ENCODE data around the gene FBP1.
"Not testable (repeated sequence)": the region's sequence is repeated elsewhere in the genome, so short reads cannot be mapped to it uniquely, and the experiment has no call there.

FBP1 gene

GRCh38 chr9:94591876-94592275, 47.4 kb downstream of the FBP1 start:
- DNase-seq (ENCODE audit: low spot score) = no peak
- Histone ChIP-seq H3K9ac (ENCODE audit: low read depth, low read length, poor library complexity) (no peak overlapping the region), H4K8ac (ENCODE audit: low read depth, low read length) (peak overlapping the region; percentile 82), H3K79me1 (ENCODE audit: low read depth, low read length) (peaks cover 1% of the 10 kb centered on the region), H2AFZ (ENCODE audit: low read length) (no peak overlapping the region), H2BK12ac (ENCODE audit: low read length) (peak overlapping the region; percentile 94), H3K4me3 (ENCODE audit: low read length in 2 of 2) (no peak overlapping the region), H3K14ac (ENCODE audit: low read length) (peak overlapping the region; percentile 8), H3K4me2 (ENCODE audit: insufficient read depth, low read length, poor library complexity, severe bottlenecking) (no peak overlapping the region), H2AK5ac (ENCODE audit: low read depth, low read length) (peak overlapping the region; percentile 92), H3K4ac (ENCODE audit: low read length) (no peak overlapping the region), H3K23ac (ENCODE audit: low read depth, low read length, poor library complexity) (no peak overlapping the region), H3K27ac (replicated peaks; ENCODE audit: low read length) (no peak overlapping the region), H3K9me3 (replicated peaks in 1 of 2; ENCODE audit: control insufficient read depth in 2 of 2, insufficient read depth in 1 of 2, low read depth in 1 of 2, low read length in 2 of 2) (no peaks in the 10 kb centered on the region), H2BK120ac (ENCODE audit: low read depth, low read length) (no peak overlapping the region), H3K36me3 (replicated peaks in 1 of 2; ENCODE audit: control insufficient read depth in 2 of 2, insufficient read depth in 2 of 2, low read length in 2 of 2) (no peaks in the 10 kb centered on the region), H3K27me3 (ENCODE audit: control insufficient read depth in 3 of 3, insufficient read depth in 3 of 3, low read depth in 1 of 3, low read length in 3 of 3) (peaks cover 0 to 6% (median 0%) of the 10 kb centered on the region in 3 experiments), H2BK5ac (ENCODE audit: low read length) (no peak overlapping the region), H3K18ac (ENCODE audit: low read length) (peak overlapping the region; percentile 28), H3K4me1 (ENCODE audit: control insufficient read depth in 2 of 2, insufficient read depth in 1 of 2, low read depth in 1 of 2, low read length in 2 of 2) (peaks cover 0 to 4% of the 10 kb centered on the region in 2 donors), H2BK15ac (ENCODE audit: low read length) (no peak overlapping the region), H4K91ac (ENCODE audit: low read depth, low read length, poor library complexity) (no peak overlapping the region)
- no CpG with 5 or more reads among the region's 8 CpGs for WGBS, 2 donors (ENCODE audit: extremely low coverage in 2 of 2, insufficient read length in 2 of 2, insufficient replicate concordance in 1 of 2)

- not testable (repeated sequence) for H4K8ac ChIP-seq (ENCODE audit: low read depth, low read length); H3K9me3 ChIP-seq (replicated peaks in 1 of 2; ENCODE audit: control insufficient read depth in 2 of 2, insufficient read depth in 1 of 2, low read depth in 1 of 2, low read length in 2 of 2); H3K4ac ChIP-seq (ENCODE audit: low read length); DNase-seq (ENCODE audit: low spot score); H3K79me1 ChIP-seq (ENCODE audit: low read depth, low read length); H2AFZ ChIP-seq (ENCODE audit: low read length); H2AK5ac ChIP-seq (ENCODE audit: low read depth, low read length); H3K4me3 ChIP-seq (ENCODE audit: low read length in 2 of 2); H3K14ac ChIP-seq (ENCODE audit: low read length); H4K91ac ChIP-seq (ENCODE audit: low read depth, low read length, poor library complexity); H3K27me3 ChIP-seq (ENCODE audit: control insufficient read depth in 3 of 3, insufficient read depth in 3 of 3, low read depth in 1 of 3, low read length in 3 of 3); H3K27ac ChIP-seq (replicated peaks; ENCODE audit: low read length); H3K23ac ChIP-seq (ENCODE audit: low read depth, low read length, poor library complexity); H2BK15ac ChIP-seq (ENCODE audit: low read length); H2BK5ac ChIP-seq (ENCODE audit: low read length); H3K4me1 ChIP-seq (ENCODE audit: control insufficient read depth in 2 of 2, insufficient read depth in 1 of 2, low read depth in 1 of 2, low read length in 2 of 2); H2BK12ac ChIP-seq (ENCODE audit: low read length); H3K4me2 ChIP-seq (ENCODE audit: insufficient read depth, low read length, poor library complexity, severe bottlenecking); H3K18ac ChIP-seq (ENCODE audit: low read length); H3K9ac ChIP-seq (ENCODE audit: low read depth, low read length, poor library complexity); H3K36me3 ChIP-seq (replicated peaks in 1 of 2; ENCODE audit: control insufficient read depth in 2 of 2, insufficient read depth in 2 of 2, low read length in 2 of 2); H2BK120ac ChIP-seq (ENCODE audit: low read depth, low read length)
- no CpG with 5 or more reads among the region's 38 CpGs for WGBS, 2 donors (ENCODE audit: extremely low coverage in 2 of 2, insufficient read length in 2 of 2, insufficient replicate concordance in 1 of 2)
Measured at GRCh38 chr9:94591046-94591545, 48.2 kb downstream of the FBP1 start.

- H2BK120ac ChIP-seq (ENCODE audit: low read depth, low read length) = no peak overlapping the region
- H3K36me3 ChIP-seq (replicated peaks in 1 of 2; ENCODE audit: control insufficient read depth in 2 of 2, insufficient read depth in 2 of 2, low read length in 2 of 2) = no peaks in the 10 kb centered on the region
- DNase-seq (ENCODE audit: low spot score) = no peak
- peaks cover 0 to 4% of the 10 kb centered on the region in 2 donors for H3K4me1 ChIP-seq (ENCODE audit: control insufficient read depth in 2 of 2, insufficient read depth in 1 of 2, low read depth in 1 of 2, low read length in 2 of 2)
- no CpG with 5 or more reads among the region's 9 CpGs for WGBS, 2 donors (ENCODE audit: extremely low coverage in 2 of 2, insufficient read length in 2 of 2, insufficient replicate concordance in 1 of 2)
- no peak overlapping the region for H3K27ac ChIP-seq (replicated peaks; ENCODE audit: low read length)
- no peak overlapping the region for H2BK5ac ChIP-seq (ENCODE audit: low read length)
- no peak overlapping the region for H3K4me2 ChIP-seq (ENCODE audit: insufficient read depth, low read length, poor library complexity, severe bottlenecking)
- peak overlapping the region; percentile 84 for H2BK15ac ChIP-seq (ENCODE audit: low read length)
- H3K18ac ChIP-seq (ENCODE audit: low read length) = peak overlapping the region; percentile 55
- H4K91ac ChIP-seq (ENCODE audit: low read depth, low read length, poor library complexity) = no peak overlapping the region
- no peak overlapping the region for H3K14ac ChIP-seq (ENCODE audit: low read length)
- H3K4ac ChIP-seq (ENCODE audit: low read length) = no peak overlapping the region
- H2AFZ ChIP-seq (ENCODE audit: low read length) = no peak overlapping the region
- H3K9ac ChIP-seq (ENCODE audit: low read depth, low read length, poor library complexity) = no peak overlapping the region
- H3K79me1 ChIP-seq (ENCODE audit: low read depth, low read length) = peaks cover 1% of the 10 kb centered on the region
- no peak overlapping the region for H3K4me3 ChIP-seq (ENCODE audit: low read length in 2 of 2)
- H2BK12ac ChIP-seq (ENCODE audit: low read length) = no peak overlapping the region
- no peaks in the 10 kb centered on the region for H3K9me3 ChIP-seq (replicated peaks in 1 of 2; ENCODE audit: control insufficient read depth in 2 of 2, insufficient read depth in 1 of 2, low read depth in 1 of 2, low read length in 2 of 2)
- peak overlapping the region; percentile 57 for H2AK5ac ChIP-seq (ENCODE audit: low read depth, low read length)
- H3K27me3 ChIP-seq (ENCODE audit: control insufficient read depth in 3 of 3, insufficient read depth in 3 of 3, low read depth in 1 of 3, low read length in 3 of 3) = peaks cover 0 to 6% (median 0%) of the 10 kb centered on the region in 3 experiments
- H3K23ac ChIP-seq (ENCODE audit: low read depth, low read length, poor library complexity) = no peak overlapping the region
- no peak overlapping the region for H4K8ac ChIP-seq (ENCODE audit: low read depth, low read length)
Measured at GRCh38 chr9:94588681-94589080, 50.6 kb downstream of the FBP1 start.

- no peak overlapping the region for H2BK120ac ChIP-seq (ENCODE audit: low read depth, low read length)
- no peak overlapping the region for H3K4me2 ChIP-seq (ENCODE audit: insufficient read depth, low read length, poor library complexity, severe bottlenecking)
- H2AK5ac ChIP-seq (ENCODE audit: low read depth, low read length) = no peak overlapping the region
- H2BK15ac ChIP-seq (ENCODE audit: low read length) = no peak overlapping the region
- H3K27ac ChIP-seq (replicated peaks; ENCODE audit: low read length) = no peak overlapping the region
- no peak overlapping the region for H2BK12ac ChIP-seq (ENCODE audit: low read length)
- no peak overlapping the region for H3K4me3 ChIP-seq (ENCODE audit: low read length in 2 of 2)
- H3K4ac ChIP-seq (ENCODE audit: low read length) = no peak overlapping the region
- H3K4me1 ChIP-seq (ENCODE audit: control insufficient read depth in 2 of 2, insufficient read depth in 1 of 2, low read depth in 1 of 2, low read length in 2 of 2) = peaks cover 0 to 4% of the 10 kb centered on the region in 2 donors
- H3K14ac ChIP-seq (ENCODE audit: low read length) = no peak overlapping the region
- H3K27me3 ChIP-seq (ENCODE audit: control insufficient read depth in 3 of 3, insufficient read depth in 3 of 3, low read depth in 1 of 3, low read length in 3 of 3) = no peaks in the 10 kb centered on the region
- WGBS, 2 donors (ENCODE audit: extremely low coverage in 2 of 2, insufficient read length in 2 of 2, insufficient replicate concordance in 1 of 2) = no CpG with 5 or more reads among the region's 9 CpGs
- peak overlapping the region; percentile 35 for H2AFZ ChIP-seq (ENCODE audit: low read length)
- H3K36me3 ChIP-seq (replicated peaks in 1 of 2; ENCODE audit: control insufficient read depth in 2 of 2, insufficient read depth in 2 of 2, low read length in 2 of 2) = no peaks in the 10 kb centered on the region
- no peak overlapping the region for H3K9ac ChIP-seq (ENCODE audit: low read depth, low read length, poor library complexity)
- no peak for DNase-seq (ENCODE audit: low spot score)
- no peak overlapping the region for H4K91ac ChIP-seq (ENCODE audit: low read depth, low read length, poor library complexity)
- no peak overlapping the region for H2BK5ac ChIP-seq (ENCODE audit: low read length)
- no peak overlapping the region for H3K23ac ChIP-seq (ENCODE audit: low read depth, low read length, poor library complexity)
- H3K79me1 ChIP-seq (ENCODE audit: low read depth, low read length) = no peaks in the 10 kb centered on the region
- H4K8ac ChIP-seq (ENCODE audit: low read depth, low read length) = no peak overlapping the region
- no peak overlapping the region for H3K18ac ChIP-seq (ENCODE audit: low read length)
- H3K9me3 ChIP-seq (replicated peaks in 1 of 2; ENCODE audit: control insufficient read depth in 2 of 2, insufficient read depth in 1 of 2, low read depth in 1 of 2, low read length in 2 of 2) = no peaks in the 10 kb centered on the region
Measured at GRCh38 chr9:94586814-94587213, 52.5 kb downstream of the FBP1 start.
